PC-9 (cell line): ENCODE measurements around the gene JDP2.

Experiments used
- EZH2 ChIP-seq: fragments of 200-600 bp; sonication (generic); IDR thresholded peaks from 2 replicates; pipeline ENCODE4 v1.8.0; 2017; ENCODE audit warnings: antibody characterized with exemption, low read depth
- TF ChIP-seq, protein P1 (sequence below): fragments of 200-600 bp; sonication (generic); conservative IDR thresholded peaks from 2 replicates; pipeline ENCODE4 v1.6.1; 2017; ENCODE audit warnings: mixed run types, antibody characterized with exemption, mild to moderate bottlenecking, moderate library complexity

DNA sequence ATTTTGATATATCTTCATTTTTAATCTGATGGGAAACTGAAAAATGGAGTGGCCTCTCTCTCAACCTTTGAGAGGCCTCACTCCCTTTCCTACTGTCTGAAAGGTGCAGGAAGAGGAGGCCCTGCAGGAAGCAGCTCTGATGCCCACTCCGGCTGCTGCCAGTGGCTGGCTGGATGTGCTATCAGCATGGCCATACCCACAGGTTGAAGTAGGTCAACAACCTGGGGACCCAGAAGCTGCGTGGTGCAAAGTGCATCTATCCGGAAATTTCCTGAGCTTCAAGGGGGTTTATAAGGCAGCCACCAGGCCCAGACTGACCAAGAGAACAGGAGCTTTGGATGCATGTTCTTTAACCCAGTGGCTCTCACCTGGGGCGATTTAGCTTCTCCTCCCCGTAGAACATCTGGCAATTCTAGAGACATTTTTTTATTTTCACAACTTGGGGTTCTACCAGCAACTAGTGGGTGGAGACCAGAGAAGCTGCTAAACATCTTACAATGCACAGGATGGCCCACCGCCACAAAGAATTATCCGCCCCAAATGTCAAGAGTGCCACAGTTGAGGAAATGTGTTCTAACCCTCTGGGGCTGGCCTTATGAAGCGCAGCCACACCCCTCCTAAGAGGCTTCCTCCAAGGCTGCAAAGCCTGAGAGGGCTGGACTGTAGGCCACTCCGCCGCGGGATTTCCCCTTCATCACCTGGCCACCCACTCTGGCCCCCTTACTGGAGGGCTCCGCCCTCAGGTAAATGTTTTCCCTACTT, 86.3 kb downstream of the JDP2 start:
- TF ChIP-seq, protein P1, sequence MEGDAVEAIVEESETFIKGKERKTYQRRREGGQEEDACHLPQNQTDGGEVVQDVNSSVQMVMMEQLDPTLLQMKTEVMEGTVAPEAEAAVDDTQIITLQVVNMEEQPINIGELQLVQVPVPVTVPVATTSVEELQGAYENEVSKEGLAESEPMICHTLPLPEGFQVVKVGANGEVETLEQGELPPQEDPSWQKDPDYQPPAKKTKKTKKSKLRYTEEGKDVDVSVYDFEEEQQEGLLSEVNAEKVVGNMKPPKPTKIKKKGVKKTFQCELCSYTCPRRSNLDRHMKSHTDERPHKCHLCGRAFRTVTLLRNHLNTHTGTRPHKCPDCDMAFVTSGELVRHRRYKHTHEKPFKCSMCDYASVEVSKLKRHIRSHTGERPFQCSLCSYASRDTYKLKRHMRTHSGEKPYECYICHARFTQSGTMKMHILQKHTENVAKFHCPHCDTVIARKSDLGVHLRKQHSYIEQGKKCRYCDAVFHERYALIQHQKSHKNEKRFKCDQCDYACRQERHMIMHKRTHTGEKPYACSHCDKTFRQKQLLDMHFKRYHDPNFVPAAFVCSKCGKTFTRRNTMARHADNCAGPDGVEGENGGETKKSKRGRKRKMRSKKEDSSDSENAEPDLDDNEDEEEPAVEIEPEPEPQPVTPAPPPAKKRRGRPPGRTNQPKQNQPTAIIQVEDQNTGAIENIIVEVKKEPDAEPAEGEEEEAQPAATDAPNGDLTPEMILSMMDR: no peak
- no peak for TF ChIP-seq EZH2
